HG03103 (cell line): Measurements from ENCODE around the gene CABP2.
"Not testable (repeated sequence)": the region's sequence is repeated elsewhere in the genome, so short reads cannot be mapped to it uniquely, and the experiment has no call there.

Source experiments
- ATAC-seq: cut with Tn5 transposase; IDR thresholded peaks from one replicate; pipeline ENCODE4 v1.9.1; 2021; ENCODE audit warnings: low read depth; ENCODE audit not compliant: unreplicated experiment

Gene CABP2

GRCh38 chr11:67496113-67496512 lies 27.1 kb downstream of the CABP2 start:
- ATAC-seq: no peak

GRCh38 chr11:67495234-67496005 lies 27.8 kb downstream of the CABP2 start:
- no peak for ATAC-seq

- ATAC-seq: no peak
Measured at GRCh38 chr11:67494371-67495233, 28.6 kb downstream of the CABP2 start.

GRCh38 chr11:67493548-67494370 lies 29.5 kb downstream of the CABP2 start:
- no peak for ATAC-seq

- no peak for ATAC-seq
Measured at GRCh38 chr11:67492801-67493547, 30.3 kb downstream of the CABP2 start.

GRCh38 chr11:67492069-67492727 lies 31.0 kb downstream of the CABP2 start:
- ATAC-seq: no peak

GRCh38 chr11:67491276-67492068 lies 31.8 kb downstream of the CABP2 start:
- ATAC-seq: no peak

GRCh38 chr11:67490727-67491065 lies 32.5 kb downstream of the CABP2 start:
- ATAC-seq: no peak

- no peak for ATAC-seq
Measured at GRCh38 chr11:67489885-67490726, 33.1 kb downstream of the CABP2 start.

- no peak for ATAC-seq
Measured at GRCh38 chr11:67489203-67489884, 33.9 kb downstream of the CABP2 start.

- ATAC-seq: no peak
Measured at GRCh38 chr11:67486481-67487195, 36.6 kb downstream of the CABP2 start.

GRCh38 chr11:67485873-67486361 lies 37.3 kb downstream of the CABP2 start:
- not testable (repeated sequence) for ATAC-seq

- no peak for ATAC-seq
Measured at GRCh38 chr11:67484847-67485311, 38.4 kb downstream of the CABP2 start.

GRCh38 chr11:67483831-67484665 lies 39.2 kb downstream of the CABP2 start:
- no peak for ATAC-seq
